Neural cell (in vitro differentiated cells): Measurements from ENCODE around the gene GAPVD1. TPM values are rescaled to one million over a fixed set of nuclear protein-coding genes. Genes with fewer than 3 reads are reported as not detected.

Experiments
- H2AFZ ChIP-seq: fragments of 200-600, 300-800 bp; sonication (generic), shearing (Covaris generic); 2 replicates; pipeline ENCODE4 v1.6.0; 2014; ENCODE audit warnings: low read depth, mild to moderate bottlenecking, antibody characterized with exemption, low read length, moderate library complexity
- H3F3A ChIP-seq: fragments of 200-600 bp; shearing (Covaris generic); 2 replicates; pipeline ENCODE4 v1.6.1; 2016; ENCODE audit warnings: mild to moderate bottlenecking, moderate library complexity, mixed read lengths, antibody characterized with exemption, low read length; ENCODE audit not compliant: insufficient read depth, poor library complexity, severe bottlenecking
- H3K27ac ChIP-seq: fragments of 200-600, 300-800 bp; sonication (generic), shearing (Covaris generic); 2 replicates; pipeline ENCODE4 v1.5.1; 2014; ENCODE audit warnings: mild to moderate bottlenecking, low read length, moderate library complexity
- H3K27me3 ChIP-seq: fragments of 300-800, 200-600 bp; sonication (generic), shearing (Covaris generic); 2 replicates; pipeline ENCODE4 v1.6.0; 2014; ENCODE audit warnings: mild to moderate bottlenecking, low read depth, low read length, moderate library complexity; ENCODE audit not compliant: insufficient read depth
- H3K36me3 ChIP-seq: fragments of 300-800, 200-600 bp; sonication (generic), shearing (Covaris generic); 2 replicates; pipeline ENCODE4 v1.5.1; 2014; ENCODE audit warnings: mild to moderate bottlenecking, antibody characterized with exemption, low read length, moderate library complexity; ENCODE audit not compliant: insufficient read depth
- H3K4me2 ChIP-seq: fragments of 300-800, 200-600 bp; sonication (generic), shearing (Covaris generic); 2 replicates; pipeline ENCODE4 v1.6.0; 2014; ENCODE audit warnings: mild to moderate bottlenecking, low read length
- H3K4me3 ChIP-seq: fragments of 300-800, 200-600 bp; sonication (generic), shearing (Covaris generic); 2 replicates; pipeline ENCODE4 v1.5.1; 2014; ENCODE audit warnings: mild to moderate bottlenecking, low read length, moderate library complexity
- H3K79me2 ChIP-seq: fragments of 200-600 bp; shearing (Covaris generic); replicated peaks from 2 replicates; pipeline ENCODE4 v1.6.0; 2014; ENCODE audit warnings: mild to moderate bottlenecking, low read length, moderate library complexity; ENCODE audit not compliant: insufficient read depth
- H3K9ac ChIP-seq: fragments of 300-800, 200-600 bp; sonication (generic), shearing (Covaris generic); 2 replicates; pipeline ENCODE4 v1.6.1; 2016; ENCODE audit warnings: mild to moderate bottlenecking, low read length, mixed read lengths
- H3K9me2 ChIP-seq: fragments of 200-600 bp; shearing (Covaris generic); 2 replicates; pipeline ENCODE4 v1.6.1; 2016; ENCODE audit warnings: mild to moderate bottlenecking, low read length, mixed read lengths; ENCODE audit not compliant: insufficient read depth
- H3K9me3 ChIP-seq: fragments of 200-600, 300-800 bp; sonication (generic), shearing (Covaris generic); 2 replicates; pipeline ENCODE4 v1.6.1; 2016; ENCODE audit warnings: mild to moderate bottlenecking, mixed run types, low read length, moderate library complexity, mixed read lengths
- H4K20me1 ChIP-seq: fragments of 200-600 bp; shearing (Covaris generic); 2 replicates; pipeline ENCODE4 v1.6.1; 2016; ENCODE audit warnings: mild to moderate bottlenecking, mixed run types; ENCODE audit not compliant: insufficient read depth
- CTCF ChIP-seq: fragments of 450-650 bp; IDR thresholded peaks from 2 replicates; pipeline ENCODE4 v1.5.1; 2014; ENCODE audit warnings: antibody characterized with exemption, mild to moderate bottlenecking, moderate library complexity; ENCODE audit not compliant: poor library complexity, severe bottlenecking
- EP300 ChIP-seq: fragments of 450-650 bp; conservative IDR thresholded peaks from 2 replicates; pipeline ENCODE4 v1.6.1; 2014; ENCODE audit warnings: antibody characterized with exemption, mild to moderate bottlenecking, moderate library complexity; ENCODE audit not compliant: poor library complexity, severe bottlenecking
- EZH2 ChIP-seq: fragments of 200-600, 300-800 bp; shearing (Covaris generic), sonication (generic); IDR thresholded peaks from 2 replicates; pipeline ENCODE4 v1.6.1; 2014; ENCODE audit warnings: antibody characterized with exemption, low read length, borderline replicate concordance, mild to moderate bottlenecking; ENCODE audit not compliant: insufficient read depth, poor library complexity, severe bottlenecking
- MXI1 ChIP-seq: fragments of 450-650 bp; conservative IDR thresholded peaks from 2 replicates; pipeline ENCODE4 v1.6.1; 2014; ENCODE audit warnings: antibody characterized with exemption, mild to moderate bottlenecking; ENCODE audit not compliant: poor library complexity, severe bottlenecking
- POLR2AphosphoS5 ChIP-seq: IDR thresholded peaks from 2 replicates; pipeline ENCODE4 v1.6.1; 2012
- RAD21 ChIP-seq: fragments of 450-650 bp; conservative IDR thresholded peaks from 2 replicates; pipeline ENCODE4 v1.6.1; 2014; ENCODE audit warnings: antibody characterized with exemption, mild to moderate bottlenecking, moderate library complexity
- REST ChIP-seq: IDR thresholded peaks from 2 replicates; pipeline ENCODE4 v1.6.1; 2012; ENCODE audit warnings: borderline replicate concordance
- SMC3 ChIP-seq: fragments of 450-650 bp; conservative IDR thresholded peaks from 2 replicates; pipeline ENCODE4 v1.6.1; 2014; ENCODE audit warnings: antibody characterized with exemption, mild to moderate bottlenecking, moderate library complexity; ENCODE audit not compliant: poor library complexity
- TAF1 ChIP-seq: IDR thresholded peaks from 2 replicates; pipeline ENCODE4 v1.6.1; 2012; ENCODE audit warnings: low read depth
- polyA plus RNA-seq: library from polyadenylated mRNA; depleted of rRNA; stranded (reverse); fragments of >200 nt; gene quantifications from 2 replicates; pipeline ENCODE4 v1.2.3, GENCODE V29; 2014

The GAPVD1 gene
- polyA plus RNA-seq, 1 donor from 2014 or later, result 49.2 TPM

- Histone ChIP-seq H3K27me3 (no peaks in the 10 kb centered on the region), H2AFZ (no peak overlapping the region), H3K27ac (no peak overlapping the region), H3K9me2 (no peaks in the 10 kb centered on the region), H3K9me3 (no peaks in the 10 kb centered on the region), H4K20me1 (no peaks in the 10 kb centered on the region), H3K4me3 (no peak overlapping the region), H3F3A (no peaks in the 10 kb centered on the region), H3K4me2 (no peak overlapping the region), H3K36me3 (no peaks in the 10 kb centered on the region), H3K9ac (no peak overlapping the region), H3K79me2 (no peaks in the 10 kb centered on the region)
- TF ChIP-seq CTCF, result no peak
- no peak for TF ChIP-seq SMC3
Measured at GRCh38 chr9:125396799-125397198, 135.2 kb downstream of the GAPVD1 start.

GRCh38 chr9:125397736-125398135, 136.1 kb downstream of the GAPVD1 start:
- H3K9me3 ChIP-seq, result no peaks in the 10 kb centered on the region
- H3K9me2 ChIP-seq, result no peaks in the 10 kb centered on the region
- no peaks in the 10 kb centered on the region for H3F3A ChIP-seq
- H2AFZ ChIP-seq, result no peak overlapping the region
- TF ChIP-seq EP300 (no peak), TAF1 (no peak), REST (no peak), EZH2 (no peak), POLR2AphosphoS5 (no peak), SMC3 (no peak), MXI1 (no peak)
- H3K27ac ChIP-seq, result no peak overlapping the region
- H3K79me2 ChIP-seq, result no peaks in the 10 kb centered on the region
- no peak overlapping the region for H3K9ac ChIP-seq
- H4K20me1 ChIP-seq, result no peaks in the 10 kb centered on the region
- no peaks in the 10 kb centered on the region for H3K27me3 ChIP-seq
- no peak overlapping the region for H3K4me3 ChIP-seq
- H3K36me3 ChIP-seq, result no peaks in the 10 kb centered on the region
- no peak overlapping the region for H3K4me2 ChIP-seq

GRCh38 chr9:125398243-125398642, 136.6 kb downstream of the GAPVD1 start:
- H3F3A ChIP-seq, result no peaks in the 10 kb centered on the region
- no peak overlapping the region for H3K27ac ChIP-seq
- H4K20me1 ChIP-seq, result no peaks in the 10 kb centered on the region
- H2AFZ ChIP-seq, result no peak overlapping the region
- no peaks in the 10 kb centered on the region for H3K9me3 ChIP-seq
- no peaks in the 10 kb centered on the region for H3K36me3 ChIP-seq
- H3K9me2 ChIP-seq, result no peaks in the 10 kb centered on the region
- H3K9ac ChIP-seq, result no peak overlapping the region
- H3K79me2 ChIP-seq, result no peaks in the 10 kb centered on the region
- H3K4me3 ChIP-seq, result no peak overlapping the region
- H3K4me2 ChIP-seq, result no peak overlapping the region
- TF ChIP-seq POLR2AphosphoS5 (no peak), MXI1 (no peak), EP300 (no peak), REST (no peak), RAD21 (no peak), CTCF (no peak), TAF1 (no peak), EZH2 (no peak), SMC3 (no peak)
- no peaks in the 10 kb centered on the region for H3K27me3 ChIP-seq
